22Rv1 (cell line): Measurements from ENCODE around the gene SLC1A3.

Experiments
- H3K27ac ChIP-seq: fragments of 450-650 bp; 2 replicates; pipeline ENCODE4 v1.5.1; 2017
- CTCF ChIP-seq: fragments of 450-650 bp; IDR thresholded peaks from 2 replicates; pipeline ENCODE4 v1.5.1; 2017; ENCODE audit warnings: mild to moderate bottlenecking
- ZFX ChIP-seq: fragments of 450-650 bp; IDR thresholded peaks from 2 replicates; pipeline ENCODE4 v1.6.1; 2017; ENCODE audit warnings: antibody characterized with exemption, borderline replicate concordance

The SLC1A3 gene

GRCh38 chr5:36631620-36632362, 25.4 kb downstream of the SLC1A3 start:
- TF ChIP-seq ZFX (no peak), CTCF (no peak)

GRCh38 chr5:36632363-36632664, 25.9 kb downstream of the SLC1A3 start:
- TF ChIP-seq CTCF (no peak), ZFX (no peak)
- no peak overlapping the region for H3K27ac ChIP-seq

More at GRCh38 chr5:36631620-36632362, 25.4 kb downstream of the SLC1A3 start:
- H3K27ac ChIP-seq = no peak overlapping the region

- TF ChIP-seq CTCF (no peak), ZFX (no peak)
- no peak overlapping the region for H3K27ac ChIP-seq
Observed at GRCh38 chr5:36635721-36636390, 29.4 kb downstream of the SLC1A3 start.

- no peak for TF ChIP-seq CTCF
- TF ChIP-seq ZFX = no peak
Observed at GRCh38 chr5:36637101-36637500, 30.7 kb downstream of the SLC1A3 start.

GRCh38 chr5:36637516-36637915, 31.1 kb downstream of the SLC1A3 start:
- H3K27ac ChIP-seq = no peak overlapping the region
- TF ChIP-seq CTCF = no peak
- no peak for TF ChIP-seq ZFX

More at GRCh38 chr5:36637101-36637500, 30.7 kb downstream of the SLC1A3 start:
- H3K27ac ChIP-seq = no peak overlapping the region

- no peak overlapping the region for H3K27ac ChIP-seq
- TF ChIP-seq CTCF (no peak), ZFX (no peak)
Observed at GRCh38 chr5:36638056-36638455, 31.6 kb downstream of the SLC1A3 start.

- H3K27ac ChIP-seq = no peak overlapping the region
- no peak for TF ChIP-seq CTCF
- no peak for TF ChIP-seq ZFX
Observed at GRCh38 chr5:36640949-36641348, 34.5 kb downstream of the SLC1A3 start.
